Ureter (tissue), 1 donor: ENCODE measurements around the gene UBAP1L. TPM values are rescaled to one million over a fixed set of nuclear protein-coding genes. Genes with fewer than 3 reads are reported as not detected.
"Not testable (repeated sequence)": the region's sequence is repeated elsewhere in the genome, so short reads cannot be mapped to it uniquely, and the experiment has no call there.

Source experiments
- DNase-seq: peaks from one replicate; pipeline ENCODE4 v3.0.0-alpha.2; 2020; ENCODE audit warnings: low spot score
- total RNA-seq: library from RNA; stranded (reverse); gene quantifications from one replicate; pipeline ENCODE4 v1.2.4, GENCODE V29; 2023
- donor health status: DM: yes; HTN: yes; CAD: no.

The UBAP1L gene
- total RNA-seq, 1 donor from 2014 or later, result 9.4 TPM

DNA sequence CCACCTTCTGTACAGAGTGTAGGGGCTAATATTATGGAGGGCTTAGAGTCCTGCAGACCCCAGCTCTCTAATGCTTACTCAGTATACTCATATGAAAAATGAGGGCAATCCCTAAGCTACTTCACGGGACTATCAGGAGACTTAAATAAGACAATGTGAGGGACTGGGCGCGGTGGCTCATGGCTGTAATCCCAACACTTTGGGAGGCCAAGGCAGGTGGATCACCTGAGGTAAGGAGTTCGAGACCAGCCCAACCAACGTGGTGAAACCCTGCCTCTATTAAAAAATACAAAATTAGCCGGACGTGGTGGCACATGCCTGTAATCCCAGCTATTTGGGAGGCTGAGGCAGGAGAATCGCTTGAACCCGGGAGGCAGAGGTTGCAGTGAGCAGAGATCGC is 15.2 kb downstream of the UBAP1L start:
- peak; percentile 23 for DNase-seq

DNA sequence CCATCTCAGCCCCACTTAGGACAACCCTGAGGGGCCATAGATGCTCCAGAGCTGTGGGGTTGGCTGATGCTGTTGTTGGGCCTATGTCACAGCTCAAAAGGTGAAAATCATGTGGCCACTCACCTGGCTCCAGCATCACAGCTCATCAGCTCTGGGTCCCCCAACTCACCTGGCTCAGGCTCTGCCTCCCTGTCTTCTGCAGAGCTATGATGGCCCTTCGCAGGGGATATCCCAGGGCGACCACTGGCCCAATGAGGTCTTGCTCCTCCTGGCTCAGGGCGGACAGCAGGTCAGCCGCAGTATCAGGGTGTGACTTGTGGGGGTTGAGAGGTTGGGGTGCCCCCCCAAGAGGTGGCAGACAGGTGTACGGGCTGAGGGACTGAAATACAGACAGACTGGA is 15.7 kb downstream of the UBAP1L start:
- peak; percentile 29 for DNase-seq

- DNase-seq, result no peak
Measured at GRCh38 chr15:65097651-65098263, 17.2 kb downstream of the UBAP1L start.

DNA sequence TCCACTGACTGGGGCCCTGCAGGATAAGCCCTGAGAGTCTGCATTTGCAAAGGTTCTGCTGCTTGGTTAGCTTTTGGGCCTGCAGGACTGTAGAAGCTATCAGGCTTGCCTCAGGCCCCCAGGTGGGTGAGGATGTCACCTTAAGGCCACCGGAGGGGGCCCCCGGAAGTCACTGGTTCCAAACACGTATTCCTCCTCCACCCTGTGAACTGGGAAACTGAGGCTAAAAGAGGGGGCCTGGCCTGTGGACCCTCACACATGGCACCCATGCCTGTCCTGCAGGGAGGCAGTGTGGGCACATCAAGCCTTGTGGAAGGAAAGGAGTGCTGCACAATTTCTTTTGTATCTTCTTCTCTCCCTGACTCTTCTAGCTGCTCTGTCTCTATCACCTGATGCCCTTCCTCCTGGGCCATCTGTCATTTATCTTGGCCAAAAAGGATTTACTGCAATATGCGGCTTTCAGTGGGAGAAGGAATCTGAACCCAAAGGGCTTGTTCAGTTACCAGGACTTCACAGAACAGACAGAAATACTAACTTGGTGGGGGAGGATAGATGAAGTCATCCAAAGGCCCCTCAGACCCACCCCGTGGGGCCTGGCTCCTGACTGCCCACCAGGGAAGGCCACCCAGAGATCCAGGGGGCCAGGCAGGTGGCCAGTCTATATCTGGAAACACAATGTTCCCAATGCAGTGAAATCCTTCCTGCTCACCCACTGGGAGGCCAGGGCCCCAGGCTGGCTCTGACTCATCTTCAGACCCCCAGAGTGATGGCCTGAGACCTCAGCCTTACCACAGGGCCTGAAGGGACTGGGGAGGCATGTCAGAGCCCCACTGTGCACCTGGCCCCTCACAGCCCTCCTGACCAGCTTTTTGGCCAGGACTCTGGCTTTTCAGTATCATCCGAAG is 18.3 kb downstream of the UBAP1L start:
- DNase-seq, result no peak

- no peak for DNase-seq
Measured at GRCh38 chr15:65095747-65096104, 19.3 kb downstream of the UBAP1L start.

- DNase-seq, result no peak
Measured at GRCh38 chr15:65095011-65095746, 19.8 kb downstream of the UBAP1L start.

- no peak for DNase-seq
Measured at GRCh38 chr15:65094294-65094995, 20.6 kb downstream of the UBAP1L start.

- not testable (repeated sequence) for DNase-seq
Measured at GRCh38 chr15:65093793-65094170, 21.2 kb downstream of the UBAP1L start.

DNA sequence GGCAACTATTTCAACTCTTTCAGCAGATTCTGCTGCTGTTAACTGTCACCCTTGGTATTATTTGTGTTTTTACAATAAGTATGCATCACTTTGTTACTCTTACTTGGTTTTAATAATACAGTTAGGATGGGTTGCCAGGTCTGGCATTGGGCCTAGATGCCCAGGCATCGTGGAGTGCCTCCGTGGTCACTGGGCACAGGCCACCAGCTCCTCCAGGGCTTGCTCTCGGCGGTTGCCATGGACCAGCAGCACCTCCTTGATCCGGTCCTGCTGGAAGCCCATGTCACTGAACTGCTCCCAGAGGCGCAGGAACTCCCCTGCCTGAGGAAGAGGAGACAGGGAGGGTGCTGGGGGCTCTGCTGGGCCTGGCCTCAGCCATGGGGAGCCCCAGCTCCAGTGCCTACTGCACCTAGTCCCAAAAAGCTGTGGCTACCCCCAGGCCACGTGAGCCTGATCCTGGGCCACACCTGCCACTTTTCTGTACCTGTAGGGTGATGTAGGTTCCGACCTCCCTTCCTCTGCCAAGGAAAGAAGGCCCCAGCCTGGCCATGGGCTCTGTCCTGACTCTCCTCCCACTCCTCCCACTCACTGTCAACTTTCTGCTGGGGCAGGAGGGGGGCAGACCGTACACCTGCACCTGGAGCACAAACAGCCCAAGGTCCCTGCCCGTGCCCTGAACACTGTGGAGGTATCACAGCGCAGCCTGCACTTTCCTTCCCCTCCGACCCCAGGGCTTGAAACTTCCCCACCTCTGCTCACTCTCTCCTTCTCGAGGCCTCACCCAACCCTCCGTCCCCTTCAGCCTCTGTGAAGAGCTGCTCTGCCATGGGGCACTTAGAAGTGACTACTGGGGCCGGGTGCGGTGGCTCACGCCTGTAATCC is 21.8 kb downstream of the UBAP1L start:
- no peak for DNase-seq

DNA sequence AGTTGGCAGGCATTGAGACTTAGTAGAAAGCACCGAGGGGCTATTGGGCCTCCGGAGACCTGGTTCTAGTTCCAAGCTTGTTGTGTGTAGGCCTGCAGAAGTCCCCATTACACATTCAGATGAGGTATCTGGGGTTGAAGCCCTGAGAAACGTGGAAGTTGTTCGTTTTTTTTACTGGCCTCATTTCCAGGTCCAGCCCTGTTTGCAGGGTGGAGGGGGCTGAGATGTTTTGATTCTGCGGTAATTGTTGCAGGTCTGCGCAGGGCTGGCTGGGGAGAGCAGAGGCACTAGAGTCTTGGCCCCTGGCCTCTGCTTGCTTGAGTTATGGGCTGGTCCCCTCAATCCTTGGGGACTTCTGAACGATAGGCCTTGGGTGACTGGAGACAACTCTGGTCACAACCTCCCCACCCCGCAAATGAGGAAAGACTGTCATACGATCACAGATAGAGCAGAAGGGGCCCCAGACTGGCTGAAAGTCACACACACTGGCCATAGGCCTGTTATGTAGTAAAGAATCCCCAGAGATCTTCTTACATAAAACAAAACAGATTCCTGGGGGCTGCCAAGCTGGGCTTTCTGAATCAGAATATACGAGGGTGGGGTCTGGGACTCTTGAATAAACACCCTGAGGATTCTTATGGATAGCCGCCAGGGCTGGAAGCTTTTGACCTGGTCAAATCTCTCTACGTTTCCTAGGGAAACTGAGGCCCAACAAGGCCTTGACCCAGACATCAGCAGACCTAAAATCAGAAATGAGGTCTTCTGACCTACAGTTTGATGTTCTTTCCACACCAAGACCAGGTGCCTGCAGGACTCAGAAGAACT is 22.8 kb downstream of the UBAP1L start:
- DNase-seq, result no peak

- DNase-seq, result no peak
Measured at GRCh38 chr15:65089206-65089824, 25.7 kb downstream of the UBAP1L start.

- DNase-seq, result no peak
Measured at GRCh38 chr15:65088643-65089021, 26.4 kb downstream of the UBAP1L start.

DNA sequence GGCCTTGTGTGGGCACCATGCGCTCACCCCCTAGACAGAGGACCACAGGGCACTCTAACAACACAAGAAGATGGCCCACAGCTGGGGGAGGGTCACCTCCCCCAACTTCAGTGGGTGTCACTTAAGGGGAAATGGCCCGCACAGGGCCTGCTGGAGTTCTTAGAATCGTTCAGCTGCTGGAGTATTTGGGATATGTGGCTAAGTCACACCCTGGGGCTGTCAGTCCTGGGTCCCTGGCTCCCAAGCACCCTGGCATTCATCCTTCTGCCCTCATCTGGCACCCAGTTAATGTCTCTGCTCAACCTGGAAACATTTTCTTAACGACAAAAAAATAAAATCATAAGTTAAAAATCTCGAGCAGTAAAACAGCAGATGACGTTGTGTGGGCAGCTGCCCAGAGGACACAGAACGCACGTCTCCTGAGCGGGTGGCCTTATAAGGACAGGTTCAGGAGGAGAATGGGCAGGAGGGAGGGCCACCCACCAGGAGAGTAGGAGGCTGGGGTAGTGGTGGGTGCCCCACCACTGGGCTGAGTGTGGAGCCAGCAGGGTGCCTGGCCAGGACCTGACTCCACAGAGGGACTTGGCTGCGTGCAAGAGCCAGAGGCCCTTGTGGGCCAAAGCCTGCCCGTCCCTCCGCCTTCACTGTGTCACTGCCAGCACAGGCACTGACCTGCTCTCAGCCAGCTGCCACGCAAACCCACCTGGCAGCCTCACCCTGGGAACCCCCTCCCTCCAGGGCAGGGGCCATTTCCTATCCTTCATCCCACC is 26.9 kb downstream of the UBAP1L start:
- DNase-seq, result peak; percentile 89

DNA sequence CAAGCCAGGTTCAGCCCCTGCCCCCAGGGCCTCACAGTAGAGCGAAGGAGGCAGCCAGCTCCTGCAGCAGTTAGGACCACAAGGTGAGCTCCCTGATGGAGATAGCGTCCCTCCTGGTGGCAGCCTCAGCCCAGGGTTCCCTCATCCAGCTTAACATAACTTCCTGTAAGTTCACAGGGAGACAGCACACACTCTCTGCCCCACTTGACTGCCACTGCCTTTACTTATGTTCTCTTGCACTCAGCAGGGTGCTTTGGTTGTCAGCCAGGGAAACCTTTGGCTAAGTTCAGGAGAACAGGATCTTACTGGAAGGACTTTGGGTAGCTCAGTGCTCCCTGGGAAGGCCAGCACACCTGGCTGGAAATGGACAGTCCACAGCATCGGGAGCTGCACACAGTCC is 27.6 kb downstream of the UBAP1L start:
- DNase-seq, result no peak

- DNase-seq, result no peak
Measured at GRCh38 chr15:65086680-65087111, 28.3 kb downstream of the UBAP1L start.

GRCh38 chr15:65085990-65086679 is 28.9 kb downstream of the UBAP1L start:
- no peak for DNase-seq

- DNase-seq, result no peak
Measured at GRCh38 chr15:65085207-65085753, 29.7 kb downstream of the UBAP1L start.
